NB4 (cell line): ENCODE data around the gene CIT.
A peak's percentile ranks its signal among the peaks of the same experiment; 100 is the strongest.
"Not testable (repeated sequence)": the region's sequence is repeated elsewhere in the genome, so short reads cannot be mapped to it uniquely, and the experiment has no call there.

ENCODE experiments used
- DNase-seq: peaks from one replicate; pipeline ENCODE4 v3.0.0; 2010; ENCODE audit warnings: low read depth
- H3K4me3 ChIP-seq: one replicate; pipeline ENCODE4 v1.5.1; 2011; ENCODE audit warnings: mild to moderate bottlenecking, low read depth, low read length, moderate library complexity
- CTCF ChIP-seq: IDR thresholded peaks from one replicate; pipeline ENCODE4 v1.5.1; 2012; ENCODE audit warnings: low read depth, low read length
- MAX ChIP-seq: IDR thresholded peaks from 2 replicates; pipeline ENCODE4 v1.6.1; 2011; ENCODE audit warnings: low read depth, low read length
- MYC ChIP-seq: IDR thresholded peaks from 2 replicates; pipeline ENCODE4 v1.6.1; 2011; ENCODE audit warnings: low read depth, low read length
- POLR2A ChIP-seq: IDR thresholded peaks from 2 replicates; pipeline ENCODE4 v1.6.1; 2011; ENCODE audit warnings: mild to moderate bottlenecking; ENCODE audit not compliant: insufficient read length; ENCODE audit errors: extremely low read depth

The CIT gene

GRCh38 chr12:119711693-119712092 is 165.4 kb downstream of the CIT start:
- no peak for TF ChIP-seq CTCF
- TF ChIP-seq MAX, result no peak
- TF ChIP-seq POLR2A, result no peak
- no peak for TF ChIP-seq MYC
- no peak overlapping the region for H3K4me3 ChIP-seq
- DNase-seq, result no peak

- TF ChIP-seq MAX (no peak), POLR2A (no peak), MYC (no peak), CTCF (no peak)
- no peak for DNase-seq
- H3K4me3 ChIP-seq, result no peak overlapping the region
Observed at GRCh38 chr12:119710965-119711551, 166.1 kb downstream of the CIT start.

- TF ChIP-seq CTCF, result no peak
- no peak for TF ChIP-seq MAX
- TF ChIP-seq MYC, result no peak
- TF ChIP-seq POLR2A, result no peak
- H3K4me3 ChIP-seq, result no peak overlapping the region
- DNase-seq, result no peak
Observed at GRCh38 chr12:119710374-119710964, 166.7 kb downstream of the CIT start.

- DNase-seq, H3K4me3 ChIP-seq: not testable (repeated sequence)
Observed at GRCh38 chr12:119706427-119706826, 170.7 kb downstream of the CIT start.

GRCh38 chr12:119705182-119705581 is 171.9 kb downstream of the CIT start:
- H3K4me3 ChIP-seq, result no peak overlapping the region
- TF ChIP-seq MAX, result no peak
- no peak for TF ChIP-seq MYC
- TF ChIP-seq POLR2A, result no peak
- TF ChIP-seq CTCF, result no peak
- no peak for DNase-seq

GRCh38 chr12:119704065-119704747 is 172.9 kb downstream of the CIT start:
- DNase-seq, result peak; percentile 37
- TF ChIP-seq POLR2A, result no peak
- TF ChIP-seq MYC, result no peak
- no peak for TF ChIP-seq CTCF
- no peak for TF ChIP-seq MAX
- H3K4me3 ChIP-seq, result no peak overlapping the region
